Measurements from ENCODE around the gene SARS2. TPM values are rescaled to one million over a fixed set of nuclear protein-coding genes. Genes with fewer than 3 reads are reported as not detected.

SARS2 gene
- polyA plus RNA-seq, 3 donors, result 8.1 to 21.9 (median 8.3) TPM

DNA sequence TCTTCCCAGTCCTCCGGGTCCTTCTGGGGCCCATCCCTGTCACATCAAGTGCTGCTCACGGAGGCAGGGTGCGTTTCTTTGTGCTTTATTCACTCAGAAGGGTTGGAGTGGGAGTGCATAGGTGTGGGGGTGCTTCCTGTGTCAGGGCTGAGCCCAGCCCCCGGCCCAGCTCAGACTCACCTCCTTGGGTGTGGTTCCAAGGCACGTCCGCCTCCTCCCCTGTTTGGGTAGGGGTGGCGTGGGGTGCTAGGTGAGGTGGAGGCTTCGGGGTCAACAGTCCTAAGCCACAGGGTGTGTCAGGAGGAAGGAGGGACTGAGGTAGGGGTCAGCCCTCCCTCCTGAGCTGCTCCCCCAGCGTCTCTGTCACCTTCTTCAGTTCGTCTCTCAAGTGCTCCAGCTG, 21.7 kb downstream of the SARS2 start:
- H3K36me3 ChIP-seq (replicated peaks in 1 of 2; ENCODE audit: control insufficient read depth in 1 of 2, insufficient read depth in 2 of 2, low read length in 2 of 2), result peaks cover 42 to 45% of the 10 kb centered on the region in 2 donors
- H2AFZ ChIP-seq (ENCODE audit: insufficient read depth, low read depth, low read length, poor library complexity, severe bottlenecking), result no peak overlapping the region
- no peak overlapping the region for H3K4me2 ChIP-seq (replicated peaks; ENCODE audit: extremely low read depth, low read length, poor library complexity, severe bottlenecking)
- H3K4me3 Mint-ChIP-seq, result no peak overlapping the region
- no peaks in the 10 kb centered on the region for H4K20me1 ChIP-seq (ENCODE audit: insufficient read depth, low read length)
- peaks cover 39 to 53% of the 10 kb centered on the region in 2 donors for H3K36me3 Mint-ChIP-seq
- no peaks in the 10 kb centered on the region for H3K27me3 ChIP-seq (ENCODE audit: control insufficient read depth in 2 of 2, insufficient read depth in 2 of 2, low read length in 2 of 2)
- H3K79me2 ChIP-seq (ENCODE audit: insufficient read depth, low read length), result no peaks in the 10 kb centered on the region
- no peak overlapping the region for H3K4me3 ChIP-seq (replicated peaks in 1 of 3; ENCODE audit: low read depth in 2 of 3, low read length in 3 of 3)
- WGBS (ENCODE audit: insufficient coverage), result 71% methylated on average over 1 of the region's 10 CpGs
- H3K4me1 Mint-ChIP-seq, result peaks cover 3% of the 10 kb centered on the region
- H3K9ac ChIP-seq (ENCODE audit: insufficient read depth, low read length, poor library complexity, severe bottlenecking), result no peak overlapping the region
- peaks cover 0 to 5% (median 0%) of the 10 kb centered on the region in 7 donors for H3K9me3 Mint-ChIP-seq
- TF ChIP-seq CTCF (IDR thresholded peaks at IDR 0.05), result no peak
- no peaks in the 10 kb centered on the region for H3K9me3 ChIP-seq (replicated peaks in 1 of 2; ENCODE audit: control insufficient read depth in 1 of 2, insufficient read depth in 1 of 2, low read length in 2 of 2)
- no peaks in the 10 kb centered on the region for H3K4me1 ChIP-seq (ENCODE audit: control insufficient read depth in 1 of 2, insufficient read depth in 2 of 2, low read length in 2 of 2)
- intact Hi-C loops (cut with micrococcal nuclease), result no loop called here
- H3K27ac ChIP-seq (ENCODE audit: low read depth in 1 of 2, low read length in 2 of 2), result no peak overlapping the region
- DNase-seq, result no peak
- peak overlapping the region in 5 of 7 donors; percentile 4 to 85 (median 28) for H3K27ac Mint-ChIP-seq
- H3K27me3 Mint-ChIP-seq (ENCODE audit: low read depth in 3 of 3), result peaks cover 0 to 6% (median 0%) of the 10 kb centered on the region in 3 donors

GRCh38 chr19:38907670-38908069, 22.9 kb downstream of the SARS2 start:
- no peak overlapping the region for H3K27ac ChIP-seq (ENCODE audit: low read depth in 1 of 2, low read length in 2 of 2)
- no peaks in the 10 kb centered on the region for H3K4me1 Mint-ChIP-seq
- H3K4me3 Mint-ChIP-seq, result no peak overlapping the region
- H3K36me3 Mint-ChIP-seq, result peaks cover 43 to 58% of the 10 kb centered on the region in 2 donors
- DNase-seq, result no peak
- H3K4me2 ChIP-seq (replicated peaks; ENCODE audit: extremely low read depth, low read length, poor library complexity, severe bottlenecking), result no peak overlapping the region
- no peak overlapping the region for H2AFZ ChIP-seq (ENCODE audit: insufficient read depth, low read depth, low read length, poor library complexity, severe bottlenecking)
- peaks cover 3% of the 10 kb centered on the region for H3K79me2 ChIP-seq (ENCODE audit: insufficient read depth, low read length)
- intact Hi-C loops (cut with micrococcal nuclease), result no loop called here
- H3K9me3 Mint-ChIP-seq, result peaks cover 0 to 5% (median 0%) of the 10 kb centered on the region in 7 donors
- H3K36me3 ChIP-seq (replicated peaks in 1 of 2; ENCODE audit: control insufficient read depth in 1 of 2, insufficient read depth in 2 of 2, low read length in 2 of 2), result peaks cover 42 to 45% of the 10 kb centered on the region in 2 donors
- H3K9me3 ChIP-seq (replicated peaks in 1 of 2; ENCODE audit: control insufficient read depth in 1 of 2, insufficient read depth in 1 of 2, low read length in 2 of 2), result no peaks in the 10 kb centered on the region
- no peak overlapping the region for H3K9ac ChIP-seq (ENCODE audit: insufficient read depth, low read length, poor library complexity, severe bottlenecking)
- no peaks in the 10 kb centered on the region for H3K27me3 ChIP-seq (ENCODE audit: control insufficient read depth in 2 of 2, insufficient read depth in 2 of 2, low read length in 2 of 2)
- TF ChIP-seq CTCF (IDR thresholded peaks at IDR 0.05), result no peak
- 95% methylated on average over 12 of the region's 12 CpGs for WGBS (ENCODE audit: insufficient coverage)
- peaks cover 0 to 6% (median 0%) of the 10 kb centered on the region in 3 donors for H3K27me3 Mint-ChIP-seq (ENCODE audit: low read depth in 3 of 3)
- peak overlapping the region in 2 of 7 donors; percentile 42 to 76 for H3K27ac Mint-ChIP-seq
- no peak overlapping the region for H3K4me3 ChIP-seq (replicated peaks in 1 of 3; ENCODE audit: low read depth in 2 of 3, low read length in 3 of 3)
- no peaks in the 10 kb centered on the region for H3K4me1 ChIP-seq (ENCODE audit: control insufficient read depth in 1 of 2, insufficient read depth in 2 of 2, low read length in 2 of 2)
- no peaks in the 10 kb centered on the region for H4K20me1 ChIP-seq (ENCODE audit: insufficient read depth, low read length)
